NB4 (cell line): ENCODE results near the gene ITGAV.

Experiments
- CTCF ChIP-seq: IDR thresholded peaks from one replicate; pipeline ENCODE4 v1.5.1; 2012; ENCODE audit warnings: low read depth, low read length
- MAX ChIP-seq: IDR thresholded peaks from 2 replicates; pipeline ENCODE4 v1.6.1; 2011; ENCODE audit warnings: low read depth, low read length
- POLR2A ChIP-seq: IDR thresholded peaks from 2 replicates; pipeline ENCODE4 v1.6.1; 2011; ENCODE audit warnings: mild to moderate bottlenecking; ENCODE audit not compliant: insufficient read length; ENCODE audit errors: extremely low read depth

GRCh38 chr2:186575856-186576255, 14.0 kb upstream of the ITGAV start:
- TF ChIP-seq CTCF (no peak), POLR2A (no peak), MAX (no peak)
